Mesothelial cell of epicardium (in vitro differentiated cells): ENCODE measurements around the gene BNIP5. TPM values are rescaled to one million over a fixed set of nuclear protein-coding genes. Genes with fewer than 3 reads are reported as not detected.

Experiments used
- DNase-seq, 2 experiments: peaks; one replicate each; pipeline ENCODE4 v3.0.0; 2021; ENCODE audit warnings: low spot score in 2 of 2; ENCODE audit not compliant: unreplicated experiment in 2 of 2
- H3K27ac Mint-ChIP-seq: 2 replicates; pipeline ENCODE4 v1.8.0; 2021; ENCODE audit warnings: mixed read lengths
- H3K27me3 Mint-ChIP-seq: 2 replicates; pipeline ENCODE4 v1.8.0; 2021; ENCODE audit warnings: low read depth, mixed read lengths
- H3K36me3 Mint-ChIP-seq: 2 replicates; pipeline ENCODE4 v1.8.0; 2021; ENCODE audit warnings: mixed read lengths
- H3K4me1 Mint-ChIP-seq: 2 replicates; pipeline ENCODE4 v1.8.0; 2021; ENCODE audit warnings: mixed read lengths
- H3K4me3 Mint-ChIP-seq: 2 replicates; pipeline ENCODE4 v1.8.0; 2021; ENCODE audit warnings: mild to moderate bottlenecking, moderate library complexity, mixed read lengths
- H3K9me3 Mint-ChIP-seq: 2 replicates; pipeline ENCODE4 v1.8.0; 2021; ENCODE audit warnings: mixed read lengths
- total RNA-seq: library from RNA; stranded (reverse); gene quantifications from 3 replicates; pipeline ENCODE4 v1.2.1, GENCODE V29; 2021
- TF ChIP-seq, protein P1 (sequence below): fragments of 200-600 bp; sonication (generic); IDR thresholded peaks from one replicate; pipeline ENCODE4 v1.5.0; 2021; ENCODE audit warnings: antibody characterized with exemption; ENCODE audit not compliant: unreplicated experiment

BNIP5 gene
- total RNA-seq, 1 donor from 2014 or later = not detected

- no peak overlapping the region for H3K27ac Mint-ChIP-seq
- peaks cover 22% of the 10 kb centered on the region for H3K4me1 Mint-ChIP-seq
Observed at GRCh38 chr6:36372088-36372487, 35.4 kb upstream of the BNIP5 start.

DNA sequence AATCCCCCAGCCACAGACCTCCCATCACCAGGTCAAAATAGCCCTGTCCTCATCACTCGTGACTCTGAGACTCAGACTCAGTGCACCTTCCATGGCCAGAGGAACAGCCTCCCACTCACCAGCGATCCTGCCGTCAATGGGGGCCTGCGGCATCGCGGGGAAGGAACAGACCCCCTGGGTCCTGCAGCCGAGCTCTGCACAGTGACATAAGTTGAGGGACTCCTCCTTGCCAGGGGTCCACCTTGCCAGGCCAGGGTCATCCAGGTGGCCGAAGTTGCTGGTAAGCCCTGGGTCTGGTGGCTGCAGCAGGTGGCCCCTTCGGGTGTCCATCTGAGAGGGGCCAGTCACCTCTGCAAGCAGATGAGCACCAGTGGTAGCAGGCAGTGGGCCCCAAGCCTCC is 34.5 kb upstream of the BNIP5 start:
- H3K9me3 Mint-ChIP-seq = no peaks in the 10 kb centered on the region
- H3K27me3 Mint-ChIP-seq = peaks cover 7% of the 10 kb centered on the region
- no peak overlapping the region for H3K4me3 Mint-ChIP-seq
- H3K4me1 Mint-ChIP-seq = peaks cover 22% of the 10 kb centered on the region
- no peak for DNase-seq
- no peaks in the 10 kb centered on the region for H3K36me3 Mint-ChIP-seq
- TF ChIP-seq, protein P1, sequence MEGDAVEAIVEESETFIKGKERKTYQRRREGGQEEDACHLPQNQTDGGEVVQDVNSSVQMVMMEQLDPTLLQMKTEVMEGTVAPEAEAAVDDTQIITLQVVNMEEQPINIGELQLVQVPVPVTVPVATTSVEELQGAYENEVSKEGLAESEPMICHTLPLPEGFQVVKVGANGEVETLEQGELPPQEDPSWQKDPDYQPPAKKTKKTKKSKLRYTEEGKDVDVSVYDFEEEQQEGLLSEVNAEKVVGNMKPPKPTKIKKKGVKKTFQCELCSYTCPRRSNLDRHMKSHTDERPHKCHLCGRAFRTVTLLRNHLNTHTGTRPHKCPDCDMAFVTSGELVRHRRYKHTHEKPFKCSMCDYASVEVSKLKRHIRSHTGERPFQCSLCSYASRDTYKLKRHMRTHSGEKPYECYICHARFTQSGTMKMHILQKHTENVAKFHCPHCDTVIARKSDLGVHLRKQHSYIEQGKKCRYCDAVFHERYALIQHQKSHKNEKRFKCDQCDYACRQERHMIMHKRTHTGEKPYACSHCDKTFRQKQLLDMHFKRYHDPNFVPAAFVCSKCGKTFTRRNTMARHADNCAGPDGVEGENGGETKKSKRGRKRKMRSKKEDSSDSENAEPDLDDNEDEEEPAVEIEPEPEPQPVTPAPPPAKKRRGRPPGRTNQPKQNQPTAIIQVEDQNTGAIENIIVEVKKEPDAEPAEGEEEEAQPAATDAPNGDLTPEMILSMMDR = no peak
- no peak overlapping the region for H3K27ac Mint-ChIP-seq

More at GRCh38 chr6:36372088-36372487, 35.4 kb upstream of the BNIP5 start:
- no peak overlapping the region for H3K4me3 Mint-ChIP-seq
- H3K9me3 Mint-ChIP-seq = no peaks in the 10 kb centered on the region
- no peaks in the 10 kb centered on the region for H3K36me3 Mint-ChIP-seq
- TF ChIP-seq, protein P1 = no peak
- peaks cover 7% of the 10 kb centered on the region for H3K27me3 Mint-ChIP-seq
- no peak for DNase-seq

GRCh38 chr6:36370638-36371037 is 34.0 kb upstream of the BNIP5 start:
- TF ChIP-seq, protein P1 = no peak
- no peak for DNase-seq
- peaks cover 7% of the 10 kb centered on the region for H3K27me3 Mint-ChIP-seq
- peaks cover 22% of the 10 kb centered on the region for H3K4me1 Mint-ChIP-seq
- H3K36me3 Mint-ChIP-seq = no peaks in the 10 kb centered on the region
- H3K4me3 Mint-ChIP-seq = no peak overlapping the region
- peak overlapping the region; percentile 26 for H3K27ac Mint-ChIP-seq
- H3K9me3 Mint-ChIP-seq = no peaks in the 10 kb centered on the region

- TF ChIP-seq, protein P1 = no peak
- H3K27me3 Mint-ChIP-seq = peaks cover 5% of the 10 kb centered on the region
- H3K4me1 Mint-ChIP-seq = peaks cover 22% of the 10 kb centered on the region
- no peak overlapping the region for H3K4me3 Mint-ChIP-seq
- no peak for DNase-seq
- no peaks in the 10 kb centered on the region for H3K9me3 Mint-ChIP-seq
- no peaks in the 10 kb centered on the region for H3K36me3 Mint-ChIP-seq
- peak overlapping the region; percentile 37 for H3K27ac Mint-ChIP-seq
Observed at GRCh38 chr6:36368921-36369865, 32.5 kb upstream of the BNIP5 start.

- peaks cover 22% of the 10 kb centered on the region for H3K4me1 Mint-ChIP-seq
- no peaks in the 10 kb centered on the region for H3K9me3 Mint-ChIP-seq
- no peak overlapping the region for H3K27ac Mint-ChIP-seq
- no peaks in the 10 kb centered on the region for H3K36me3 Mint-ChIP-seq
- H3K27me3 Mint-ChIP-seq = peaks cover 5% of the 10 kb centered on the region
- TF ChIP-seq, protein P1 = no peak
- H3K4me3 Mint-ChIP-seq = no peak overlapping the region
- DNase-seq = no peak
Observed at GRCh38 chr6:36368421-36368820, 31.7 kb upstream of the BNIP5 start.
